H1 (cell line): ENCODE data around the gene FAM177A1.

Source experiments
- EGR1 ChIP-seq: IDR thresholded peaks from 2 replicates; pipeline ENCODE4 v1.6.1; 2011; ENCODE audit warnings: low read depth, low read length, borderline replicate concordance
- GABPA ChIP-seq: IDR thresholded peaks from 2 replicates; pipeline ENCODE4 v1.6.1; 2011; ENCODE audit warnings: mild to moderate bottlenecking, low read length, moderate library complexity, borderline replicate concordance; ENCODE audit not compliant: insufficient read depth
- GTF2F1 ChIP-seq: IDR thresholded peaks from 2 replicates; pipeline ENCODE4 v1.6.1; 2012; ENCODE audit warnings: low read depth, low read length, improper control_type of control experiment, borderline replicate concordance
- POLR2A ChIP-seq, 2 experiments: IDR thresholded peaks; 1 replicate in 1 of 2; 2 replicates in 1 of 2; pipeline ENCODE4 v1.6.1; 2011; ENCODE audit warnings: low read depth in 2 of 2, low read length in 2 of 2, mild to moderate bottlenecking in 2 of 2; ENCODE audit errors: control extremely low read depth in 1 of 2
- POLR2AphosphoS5 ChIP-seq: IDR thresholded peaks from 2 replicates; pipeline ENCODE4 v1.6.1; 2011; ENCODE audit warnings: low read depth, low read length
- RNF2 ChIP-seq: fragments of 200-900, 300-1000 bp; sonication (generic); IDR thresholded peaks from 2 replicates; pipeline ENCODE4 v1.7.1; 2016; ENCODE audit warnings: borderline replicate concordance, low read depth, mild to moderate bottlenecking, antibody characterized with exemption, low read length; ENCODE audit not compliant: poor library complexity, severe bottlenecking; ENCODE audit errors: missing control alignments
- SIX5 ChIP-seq: IDR thresholded peaks from 2 replicates; pipeline ENCODE4 v1.6.1; 2011; ENCODE audit warnings: mild to moderate bottlenecking, low read depth, low read length
- SP1 ChIP-seq: IDR thresholded peaks from 2 replicates; pipeline ENCODE4 v1.6.1; 2011; ENCODE audit warnings: low read depth, low read length
- SP2 ChIP-seq: IDR thresholded peaks from 2 replicates; pipeline ENCODE4 v1.6.1; 2012; ENCODE audit warnings: mild to moderate bottlenecking, low read length, inconsistent platforms
- ZNF274 ChIP-seq: IDR thresholded peaks from 2 replicates; pipeline ENCODE4 v1.7.0; 2012; ENCODE audit warnings: low read length, borderline replicate concordance; ENCODE audit errors: extremely low read depth
- TF ChIP-seq, protein P1 (sequence below), 3 experiments: IDR thresholded peaks; 1 replicate in 2 of 3; 2 replicates in 1 of 3; pipeline versions ENCODE4 v1.5.1 to v1.6.1; 2011; ENCODE audit warnings: low read length in 3 of 3, mild to moderate bottlenecking in 3 of 3, inconsistent platforms in 2 of 3, low read depth in 1 of 3, moderate library complexity in 1 of 3; ENCODE audit not compliant: insufficient read depth in 1 of 3; ENCODE audit errors: control extremely low read depth in 1 of 3
- TF ChIP-seq, protein P2 (sequence below): IDR thresholded peaks from 2 replicates; pipeline ENCODE4 v1.6.1; 2011; ENCODE audit warnings: low read length, improper control_type of control experiment
- TF ChIP-seq, protein P3 (sequence below): IDR thresholded peaks from 2 replicates; pipeline ENCODE4 v1.6.1; 2012; ENCODE audit warnings: inconsistent platforms

GRCh38 chr14:35052637-35053036, 6.6 kb downstream of the FAM177A1 start:
- TF ChIP-seq, protein P1, sequence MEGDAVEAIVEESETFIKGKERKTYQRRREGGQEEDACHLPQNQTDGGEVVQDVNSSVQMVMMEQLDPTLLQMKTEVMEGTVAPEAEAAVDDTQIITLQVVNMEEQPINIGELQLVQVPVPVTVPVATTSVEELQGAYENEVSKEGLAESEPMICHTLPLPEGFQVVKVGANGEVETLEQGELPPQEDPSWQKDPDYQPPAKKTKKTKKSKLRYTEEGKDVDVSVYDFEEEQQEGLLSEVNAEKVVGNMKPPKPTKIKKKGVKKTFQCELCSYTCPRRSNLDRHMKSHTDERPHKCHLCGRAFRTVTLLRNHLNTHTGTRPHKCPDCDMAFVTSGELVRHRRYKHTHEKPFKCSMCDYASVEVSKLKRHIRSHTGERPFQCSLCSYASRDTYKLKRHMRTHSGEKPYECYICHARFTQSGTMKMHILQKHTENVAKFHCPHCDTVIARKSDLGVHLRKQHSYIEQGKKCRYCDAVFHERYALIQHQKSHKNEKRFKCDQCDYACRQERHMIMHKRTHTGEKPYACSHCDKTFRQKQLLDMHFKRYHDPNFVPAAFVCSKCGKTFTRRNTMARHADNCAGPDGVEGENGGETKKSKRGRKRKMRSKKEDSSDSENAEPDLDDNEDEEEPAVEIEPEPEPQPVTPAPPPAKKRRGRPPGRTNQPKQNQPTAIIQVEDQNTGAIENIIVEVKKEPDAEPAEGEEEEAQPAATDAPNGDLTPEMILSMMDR (IDR thresholded peaks at IDR 0.05; ENCODE audit: control extremely low read depth in 1 of 3, insufficient read depth in 1 of 3, low read depth in 1 of 3, low read length in 3 of 3): no peak
- TF ChIP-seq EGR1: no peak
- TF ChIP-seq POLR2A (IDR thresholded peaks at IDR 0.05; ENCODE audit: control extremely low read depth in 1 of 2, low read depth in 2 of 2, low read length in 2 of 2): no peak
- no peak for TF ChIP-seq GTF2F1
- TF ChIP-seq GABPA: no peak
- TF ChIP-seq POLR2AphosphoS5: no peak
- TF ChIP-seq, protein P2, sequence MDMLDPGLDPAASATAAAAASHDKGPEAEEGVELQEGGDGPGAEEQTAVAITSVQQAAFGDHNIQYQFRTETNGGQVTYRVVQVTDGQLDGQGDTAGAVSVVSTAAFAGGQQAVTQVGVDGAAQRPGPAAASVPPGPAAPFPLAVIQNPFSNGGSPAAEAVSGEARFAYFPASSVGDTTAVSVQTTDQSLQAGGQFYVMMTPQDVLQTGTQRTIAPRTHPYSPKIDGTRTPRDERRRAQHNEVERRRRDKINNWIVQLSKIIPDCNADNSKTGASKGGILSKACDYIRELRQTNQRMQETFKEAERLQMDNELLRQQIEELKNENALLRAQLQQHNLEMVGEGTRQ: no peak
- TF ChIP-seq RNF2: no peak
- TF ChIP-seq, protein P3, sequence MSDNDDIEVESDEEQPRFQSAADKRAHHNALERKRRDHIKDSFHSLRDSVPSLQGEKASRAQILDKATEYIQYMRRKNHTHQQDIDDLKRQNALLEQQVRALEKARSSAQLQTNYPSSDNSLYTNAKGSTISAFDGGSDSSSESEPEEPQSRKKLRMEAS: no peak
- TF ChIP-seq SIX5: no peak
- no peak for TF ChIP-seq ZNF274
- TF ChIP-seq SP2: no peak
- TF ChIP-seq SP1: no peak
